HG02642 (cell line): ENCODE measurements around the gene CCR5AS.
"Not testable (repeated sequence)": the region's sequence is repeated elsewhere in the genome, so short reads cannot be mapped to it uniquely, and the experiment has no call there.

Source experiments
- ATAC-seq: cut with Tn5 transposase; IDR thresholded peaks from one replicate; pipeline ENCODE4 v1.9.1; 2021; ENCODE audit warnings: mild to moderate bottlenecking; ENCODE audit not compliant: unreplicated experiment, poor library complexity

Gene CCR5AS

DNA sequence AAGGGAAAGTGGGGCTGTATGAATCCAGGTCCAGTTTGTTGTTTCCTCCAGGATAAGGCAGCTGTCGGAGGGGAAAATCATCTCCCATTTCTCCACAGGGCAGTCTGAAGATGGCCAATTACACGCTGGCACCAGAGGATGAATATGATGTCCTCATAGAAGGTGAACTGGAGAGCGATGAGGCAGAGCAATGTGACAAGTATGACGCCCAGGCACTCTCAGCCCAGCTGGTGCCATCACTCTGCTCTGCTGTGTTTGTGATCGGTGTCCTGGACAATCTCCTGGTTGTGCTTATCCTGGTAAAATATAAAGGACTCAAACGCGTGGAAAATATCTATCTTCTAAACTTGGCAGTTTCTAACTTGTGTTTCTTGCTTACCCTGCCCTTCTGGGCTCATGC is 1.1 kb upstream of the CCR5AS start:
- ATAC-seq, result no peak

DNA sequence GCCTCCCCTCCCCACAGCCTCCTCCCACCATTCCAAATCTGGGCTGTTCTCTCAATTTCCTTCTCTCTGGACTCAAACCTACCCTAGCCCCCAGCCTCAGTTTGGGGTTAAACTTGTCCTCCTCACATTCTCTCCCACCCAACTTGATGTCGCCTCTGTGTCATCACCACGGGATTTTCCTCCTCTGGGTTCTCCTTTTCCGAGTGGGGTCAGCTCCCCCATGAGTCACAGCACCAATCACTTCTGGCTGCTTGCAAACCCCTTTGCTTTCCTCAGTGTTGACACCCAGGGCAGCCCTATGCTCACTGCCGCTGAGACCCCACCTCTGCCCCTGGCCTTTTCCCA is 451 bp downstream of the CCR5AS start:
- ATAC-seq, result no peak

DNA sequence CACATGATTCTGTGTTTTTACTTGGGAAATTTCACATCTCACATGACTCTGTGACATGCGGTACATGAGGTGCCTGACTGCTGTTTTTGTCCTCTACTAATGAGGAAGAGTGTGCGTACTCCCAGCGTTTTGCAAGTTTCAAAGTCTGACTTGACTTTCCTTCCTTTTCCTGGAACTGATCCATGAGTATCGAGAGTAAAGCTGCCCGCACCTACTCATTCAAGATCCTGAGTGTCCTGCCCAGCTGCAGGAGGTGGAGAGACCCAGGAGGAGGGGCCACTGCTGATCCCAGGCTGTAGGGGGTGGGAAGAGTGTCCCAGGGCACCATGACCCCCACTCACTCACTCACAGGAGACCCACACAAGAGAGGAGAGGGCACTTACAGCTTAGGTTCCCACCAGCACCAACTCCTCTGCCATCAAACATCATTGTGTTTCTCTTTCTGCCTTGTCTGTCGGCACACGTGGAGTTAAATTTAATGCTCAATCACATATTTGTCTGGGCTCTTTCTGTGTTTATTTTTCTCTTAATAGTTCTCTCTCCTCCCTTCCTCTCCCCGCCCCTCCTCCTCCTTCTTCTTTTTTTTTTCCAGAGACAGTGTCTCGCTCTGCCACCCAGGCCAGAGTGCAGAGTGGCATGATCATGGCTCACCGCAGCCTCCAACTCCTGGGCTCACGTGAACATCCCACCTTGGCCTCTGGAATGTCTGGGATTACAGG is 1.4 kb downstream of the CCR5AS start:
- ATAC-seq, result no peak

DNA sequence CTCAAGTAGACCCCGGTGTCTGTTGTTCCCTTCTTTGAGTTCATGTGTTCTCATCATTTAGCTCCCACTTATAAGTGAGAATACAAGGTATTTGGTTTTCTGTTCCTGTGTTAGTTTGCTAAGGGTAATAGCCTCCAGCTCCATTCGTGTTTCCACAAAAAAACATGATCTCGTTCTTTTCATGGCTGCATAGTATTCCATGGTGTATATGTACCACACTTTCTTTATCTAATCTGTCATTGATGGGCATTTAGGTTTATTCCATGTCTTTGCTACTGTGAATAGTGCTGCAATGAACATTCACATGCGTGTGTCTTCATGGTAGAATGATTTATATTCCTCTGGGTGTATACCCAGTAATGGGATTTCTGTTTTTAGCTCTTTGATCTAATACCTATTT is 4.0 kb downstream of the CCR5AS start:
- not testable (repeated sequence) for ATAC-seq

DNA sequence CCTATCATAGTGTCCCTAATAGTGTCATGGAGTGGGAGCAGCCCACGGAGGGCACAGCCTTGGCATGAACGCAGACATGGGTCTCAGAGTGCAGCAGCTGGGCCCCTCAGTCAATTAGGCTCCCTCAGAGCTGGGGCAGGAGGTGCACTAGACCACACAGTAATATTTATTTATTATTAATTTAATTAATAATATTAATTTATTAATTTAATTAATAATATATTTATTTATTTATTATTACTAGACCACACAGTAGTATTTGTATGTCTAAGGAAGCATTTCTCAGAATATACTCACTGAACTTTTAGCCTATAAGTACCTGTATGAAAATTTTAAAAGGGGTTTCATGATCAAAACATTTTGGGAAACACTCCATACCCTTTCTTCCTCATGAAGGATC is 5.3 kb downstream of the CCR5AS start:
- ATAC-seq, result no peak

DNA sequence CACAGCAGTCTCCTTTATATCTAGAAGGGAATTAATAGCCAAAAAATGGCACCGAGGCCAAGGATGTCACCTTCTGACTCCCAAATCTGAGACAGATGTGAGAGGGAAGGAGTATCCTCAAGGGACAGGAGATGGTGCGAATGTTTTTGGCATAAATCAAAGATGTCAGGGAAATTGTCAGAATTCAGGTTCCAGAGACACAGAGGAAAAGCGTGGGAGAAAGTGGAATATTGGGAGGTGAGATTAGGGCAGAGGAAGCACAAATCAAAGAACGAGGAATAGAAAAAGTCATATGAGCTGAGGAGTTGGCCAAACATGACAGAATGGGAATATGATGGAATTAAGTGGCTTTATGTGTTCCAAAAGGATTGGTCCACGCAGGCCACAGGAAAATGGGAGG is 6.0 kb downstream of the CCR5AS start:
- no peak for ATAC-seq

DNA sequence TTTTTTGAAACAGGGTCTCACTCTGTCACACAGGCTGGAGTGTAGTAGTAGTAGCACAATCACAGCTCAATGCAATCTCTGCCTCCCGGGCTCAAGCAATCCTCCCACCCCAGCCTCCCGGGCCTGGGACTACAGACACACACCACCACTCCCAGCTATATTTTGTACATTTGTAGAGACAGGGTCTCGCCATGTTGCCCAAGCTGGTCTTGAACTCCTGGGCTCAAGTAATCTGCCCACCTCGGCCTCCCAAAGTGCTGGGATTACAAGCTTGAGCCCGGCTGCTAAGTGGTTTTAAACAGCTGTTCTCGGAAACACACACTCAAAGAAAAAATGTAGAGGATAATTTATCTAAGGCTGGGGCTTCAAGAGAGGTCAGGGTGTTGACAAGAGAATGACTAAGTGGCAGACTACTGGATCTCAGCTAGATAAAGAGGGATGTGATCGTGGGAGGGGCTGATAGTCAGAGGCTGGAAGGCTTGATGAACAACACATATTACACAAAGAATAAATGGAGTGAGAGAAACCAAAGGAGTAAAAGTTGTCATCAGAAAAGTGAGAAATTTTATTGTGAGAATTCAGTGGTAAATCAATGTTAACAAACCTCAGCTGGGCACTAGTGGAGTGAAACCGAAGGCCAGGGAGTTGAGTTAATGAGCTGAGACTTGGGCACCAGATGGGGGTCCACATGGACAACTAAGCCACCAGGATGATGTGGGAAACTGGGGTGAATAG is 6.7 kb downstream of the CCR5AS start:
- ATAC-seq, result no peak

DNA sequence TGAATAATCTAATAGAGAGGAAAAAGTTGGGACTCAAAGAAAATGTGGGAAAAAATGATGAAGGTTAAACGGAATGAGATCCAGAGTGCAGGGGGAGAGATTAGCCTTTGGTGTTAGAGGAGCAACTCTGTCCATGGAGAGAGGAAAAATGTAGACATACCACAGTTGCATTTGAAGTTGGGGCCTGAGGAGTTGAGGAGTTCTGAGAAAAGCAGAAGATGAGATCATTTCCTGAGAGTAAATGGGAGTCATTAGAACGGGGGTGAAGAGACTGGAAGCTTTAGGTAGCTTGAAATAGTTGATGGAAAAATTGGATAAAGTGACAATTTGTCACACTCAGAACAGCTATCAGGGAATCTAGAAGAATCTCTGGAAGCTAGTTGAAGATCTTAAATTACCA is 7.3 kb downstream of the CCR5AS start:
- no peak for ATAC-seq

DNA sequence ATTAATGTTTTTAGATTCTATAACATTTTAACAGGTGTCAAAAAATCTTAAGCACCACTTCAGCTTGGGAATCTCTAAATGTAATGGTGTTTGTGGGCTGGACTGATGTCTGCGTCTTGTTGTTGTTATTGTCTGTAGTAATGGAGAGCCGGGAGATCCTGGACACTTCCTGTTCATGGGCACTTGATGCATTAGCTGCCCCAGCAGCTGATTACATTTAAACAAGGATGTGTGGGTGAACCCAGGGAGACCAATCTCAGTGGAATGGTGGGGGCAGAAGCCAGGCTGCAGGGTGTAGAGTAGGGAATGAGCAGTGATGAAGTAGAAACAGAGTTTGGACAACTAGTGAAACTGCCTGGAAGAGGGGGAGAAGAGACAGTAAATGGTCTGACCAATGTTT is 7.8 kb downstream of the CCR5AS start:
- ATAC-seq, result no peak

DNA sequence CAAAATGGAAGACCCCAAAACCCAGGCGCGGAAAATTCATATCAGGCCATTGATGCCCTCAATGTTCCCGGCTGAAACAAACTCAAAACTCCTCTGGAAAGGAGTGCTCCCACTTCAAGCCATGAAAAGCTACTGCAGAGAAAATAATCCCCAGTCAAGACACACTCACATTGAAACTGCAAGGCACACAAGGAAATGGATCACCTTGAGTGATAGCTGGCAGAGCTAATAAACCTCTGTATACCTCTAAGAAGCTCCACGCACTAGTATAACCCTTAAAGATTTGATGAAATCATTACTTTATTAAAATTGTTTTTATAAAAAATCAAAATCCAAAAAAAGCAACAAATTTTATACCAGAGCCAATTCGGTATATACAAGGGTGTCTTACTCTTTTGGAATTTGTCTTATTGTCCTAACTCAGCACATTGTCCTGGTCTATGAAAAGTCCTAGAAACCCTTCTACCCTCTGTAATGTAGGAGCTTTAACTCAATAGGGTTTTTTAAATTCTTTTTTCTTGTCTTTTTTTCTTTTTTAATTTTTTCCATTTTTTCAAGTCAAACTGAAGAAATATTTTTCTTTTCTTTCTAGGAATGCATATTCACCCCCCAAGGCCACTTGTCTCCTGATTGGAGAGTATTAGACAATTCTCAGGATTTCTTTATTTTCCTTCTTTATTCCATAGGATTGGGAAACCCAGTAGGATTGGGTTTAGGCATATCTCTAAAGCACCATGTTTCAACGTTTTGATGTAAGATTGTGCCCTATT is 8.5 kb downstream of the CCR5AS start:
- ATAC-seq, result no peak

DNA sequence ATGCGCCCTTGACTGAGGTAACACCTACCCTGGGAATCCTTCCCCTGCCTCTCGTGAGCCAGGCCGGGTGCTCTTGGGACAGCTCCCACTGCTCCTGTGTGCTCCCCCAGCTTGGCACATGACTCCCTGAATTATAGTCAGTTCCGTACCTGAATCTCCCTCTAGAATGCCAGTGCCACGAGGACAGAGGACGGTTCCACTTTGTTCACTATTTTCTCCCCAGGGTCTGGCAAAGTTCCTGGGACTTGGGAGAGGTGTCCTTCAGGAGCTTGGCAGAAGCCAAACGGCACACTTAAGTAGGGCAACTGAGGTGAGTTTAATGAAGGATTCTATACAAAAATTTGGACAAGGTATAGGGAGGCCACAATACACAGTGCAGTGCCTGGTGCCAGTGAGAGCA is 9.8 kb downstream of the CCR5AS start:
- no peak for ATAC-seq

DNA sequence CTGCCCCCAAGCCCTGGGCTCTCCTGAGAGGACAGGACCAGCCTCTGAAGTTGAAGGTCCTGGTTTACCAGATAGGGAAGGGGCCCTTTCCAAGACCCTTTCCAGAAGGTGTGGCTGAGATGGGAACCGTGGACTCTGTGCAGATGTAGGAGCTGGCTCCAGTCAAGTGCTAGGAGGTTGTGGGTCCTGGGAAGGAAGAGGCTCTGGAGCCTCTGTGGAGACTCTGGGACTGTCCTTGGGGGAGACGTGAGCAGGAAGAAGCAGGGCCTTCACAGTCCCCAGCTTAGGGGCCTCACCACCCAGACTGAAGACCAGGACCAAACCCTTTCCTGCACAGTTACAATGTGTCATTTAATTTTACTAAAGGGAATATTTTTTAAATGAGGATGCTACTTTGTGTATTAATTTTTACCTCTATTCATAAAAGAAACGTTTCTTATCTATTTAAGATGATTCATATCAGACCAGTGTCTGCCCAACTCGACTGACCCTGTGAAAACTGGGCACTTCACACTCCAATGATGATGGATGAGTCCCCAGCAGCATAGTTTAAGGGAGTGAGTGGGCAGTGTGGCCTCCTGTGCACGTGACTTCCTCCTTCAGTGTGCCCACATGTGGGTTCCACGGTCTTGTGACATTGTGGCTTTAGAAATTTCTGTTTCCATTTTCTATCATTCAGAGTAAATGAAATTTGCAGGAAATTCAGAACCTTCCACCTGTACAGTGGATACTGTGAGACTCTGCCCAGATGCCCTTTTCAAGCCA is 10.9 kb downstream of the CCR5AS start:
- no peak for ATAC-seq

DNA sequence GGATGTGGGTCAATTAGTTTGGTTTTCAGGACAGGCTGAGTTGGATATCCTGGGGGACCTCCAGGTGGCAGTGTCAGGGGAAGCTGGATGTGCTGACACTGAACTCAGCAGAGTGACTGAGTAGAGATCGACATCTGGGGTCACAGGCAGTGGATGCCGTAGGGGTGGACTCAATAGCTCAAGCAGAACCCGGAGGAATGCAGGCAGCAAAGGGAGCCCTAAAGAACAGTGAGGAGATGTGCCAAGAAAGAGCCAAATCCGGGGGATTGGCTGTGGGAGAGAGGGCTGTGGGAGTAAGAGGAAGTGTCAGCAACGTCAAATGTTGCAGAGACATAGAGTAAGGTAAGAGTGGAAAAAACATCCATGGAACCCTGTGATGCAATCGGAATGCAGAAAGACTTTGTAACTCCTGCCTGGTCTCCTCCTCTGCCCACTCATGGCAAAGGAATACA is 11.6 kb downstream of the CCR5AS start:
- no peak for ATAC-seq

DNA sequence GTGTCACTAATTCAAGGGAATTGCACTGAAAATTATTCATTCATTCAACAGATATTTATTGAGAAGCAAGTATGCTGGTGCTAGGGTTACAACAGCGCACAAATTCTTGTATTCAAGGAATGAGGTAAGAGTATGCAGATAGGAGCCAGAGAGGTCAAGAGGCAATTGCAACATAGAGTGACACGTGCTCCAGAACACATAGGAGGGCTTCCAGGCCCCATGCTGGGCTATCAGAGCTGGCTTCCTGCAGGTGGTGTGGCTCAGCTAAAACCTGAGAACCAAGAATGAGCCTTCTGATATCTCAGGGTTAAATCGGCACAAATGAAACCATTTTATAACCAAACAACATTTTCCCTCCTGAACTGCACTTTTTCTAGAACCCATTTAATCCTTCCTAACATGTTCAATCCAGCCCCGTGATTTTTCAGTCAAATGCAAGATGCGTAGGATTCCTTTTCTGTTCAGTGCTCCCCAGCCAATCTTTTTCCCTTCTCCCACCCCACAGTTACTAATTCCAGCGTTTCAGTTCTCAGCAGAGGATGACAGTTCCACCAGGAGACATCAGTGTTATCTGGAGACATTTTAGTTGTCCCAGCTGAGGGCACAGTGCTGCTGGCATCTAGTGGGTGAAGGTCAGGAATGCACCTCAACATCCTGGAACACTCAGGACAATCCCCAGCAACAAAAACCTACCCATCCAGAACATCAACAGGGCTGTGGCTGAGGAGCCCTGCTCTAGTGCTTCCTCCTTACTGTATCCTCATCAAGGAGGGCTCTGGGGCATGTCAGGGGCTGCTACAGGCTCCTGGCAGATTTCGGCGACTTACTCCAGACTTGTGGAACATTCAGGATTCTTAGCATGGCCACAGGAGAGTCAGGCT is 13.1 kb downstream of the CCR5AS start:
- ATAC-seq, result no peak

DNA sequence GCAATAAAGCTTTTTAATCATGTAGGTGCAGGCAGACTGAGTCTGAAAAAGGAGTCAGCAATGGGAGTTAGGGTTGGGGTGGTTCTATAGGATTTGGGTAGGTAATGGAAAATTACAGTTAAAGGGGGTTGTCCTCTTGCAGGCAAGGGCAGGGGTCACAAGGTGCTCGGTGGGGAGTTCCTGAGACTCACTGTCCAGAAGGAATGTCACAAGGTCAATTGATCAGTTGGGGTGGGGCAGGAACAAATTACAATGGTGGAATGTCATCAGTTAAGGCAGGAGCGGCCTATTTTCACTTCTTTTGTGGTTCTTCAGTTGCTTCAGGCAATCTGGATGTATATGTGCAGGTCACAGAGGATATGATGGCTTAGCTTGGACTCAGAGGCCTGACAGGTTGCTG is 13.9 kb downstream of the CCR5AS start:
- ATAC-seq, result no peak

DNA sequence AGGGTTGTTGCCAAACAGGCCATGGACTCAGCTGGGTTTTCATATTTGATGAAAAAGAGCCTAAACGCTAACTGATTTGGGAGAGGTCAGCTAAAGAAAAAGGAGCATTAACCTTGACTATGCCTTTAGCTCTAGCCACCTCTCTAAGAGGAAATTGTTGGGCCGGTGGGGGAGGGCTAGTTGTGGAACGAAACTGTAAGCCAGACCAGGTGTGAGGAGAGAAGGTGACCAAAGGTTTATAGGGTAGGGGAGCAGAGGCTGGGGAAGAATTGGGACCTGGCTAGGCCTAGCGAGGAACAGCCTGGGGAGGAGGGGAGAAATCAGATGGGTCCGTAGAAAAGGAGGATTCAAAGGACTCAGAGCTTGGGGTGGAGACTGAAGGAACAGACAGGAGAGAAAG is 15.3 kb downstream of the CCR5AS start:
- not testable (repeated sequence) for ATAC-seq

DNA sequence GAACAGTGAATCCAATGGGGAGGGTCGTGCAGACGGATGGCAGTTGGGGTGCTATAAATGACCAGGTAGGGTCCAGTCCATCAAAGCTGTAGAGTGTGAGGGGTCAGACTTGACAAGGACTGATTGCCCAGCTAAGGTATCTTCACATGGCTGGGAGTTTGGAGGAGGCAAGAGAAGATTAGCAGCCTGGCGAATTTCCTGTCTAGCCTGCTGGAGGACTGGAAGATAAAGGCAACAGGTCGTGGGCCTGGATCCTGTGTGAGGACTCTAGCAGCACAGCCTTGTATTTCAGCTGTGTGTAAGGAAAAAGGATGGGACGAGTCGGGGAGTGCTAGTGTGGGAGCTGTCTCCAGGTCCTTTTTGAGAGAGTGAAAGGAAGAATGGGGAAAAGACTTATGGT is 17.6 kb downstream of the CCR5AS start:
- ATAC-seq, result no peak

DNA sequence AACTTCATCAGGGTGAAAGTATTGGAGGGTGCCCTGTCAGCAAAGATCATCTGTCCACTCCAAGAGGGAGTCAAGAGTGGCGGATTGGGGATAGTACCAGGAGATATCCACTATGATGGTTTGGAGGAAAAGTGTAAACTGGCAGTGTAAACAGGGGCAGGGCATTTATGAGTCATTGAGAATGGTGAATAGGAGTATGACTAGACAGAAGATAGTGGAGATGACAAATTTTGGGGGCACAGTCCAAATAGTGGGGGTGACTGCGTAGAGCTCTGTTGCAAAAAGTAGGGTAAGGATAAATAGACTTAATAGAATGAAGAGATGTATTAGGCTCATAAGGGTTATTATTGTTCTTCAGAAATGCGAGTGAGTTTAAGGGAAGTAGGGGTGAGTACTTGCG is 18.0 kb downstream of the CCR5AS start:
- not testable (repeated sequence) for ATAC-seq

DNA sequence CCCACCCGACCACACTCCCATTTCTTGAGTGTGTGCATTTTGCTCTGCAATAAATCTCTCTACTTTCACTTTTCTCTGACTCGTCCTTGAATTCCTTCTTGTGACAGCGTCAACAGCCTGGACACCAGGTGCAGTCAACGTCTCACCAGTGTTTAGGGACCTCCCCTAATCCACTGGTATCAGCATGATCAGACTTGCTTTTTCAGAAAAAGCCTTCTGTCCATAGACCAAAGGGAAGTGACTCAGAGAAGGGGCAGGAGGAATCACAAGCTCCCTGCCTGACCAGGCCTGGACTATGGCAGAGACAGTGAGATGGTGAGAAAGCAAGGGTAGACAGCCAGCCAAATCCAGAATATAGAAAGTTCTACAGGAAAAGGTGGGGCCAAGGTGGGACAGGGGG is 20.7 kb downstream of the CCR5AS start:
- no peak for ATAC-seq

DNA sequence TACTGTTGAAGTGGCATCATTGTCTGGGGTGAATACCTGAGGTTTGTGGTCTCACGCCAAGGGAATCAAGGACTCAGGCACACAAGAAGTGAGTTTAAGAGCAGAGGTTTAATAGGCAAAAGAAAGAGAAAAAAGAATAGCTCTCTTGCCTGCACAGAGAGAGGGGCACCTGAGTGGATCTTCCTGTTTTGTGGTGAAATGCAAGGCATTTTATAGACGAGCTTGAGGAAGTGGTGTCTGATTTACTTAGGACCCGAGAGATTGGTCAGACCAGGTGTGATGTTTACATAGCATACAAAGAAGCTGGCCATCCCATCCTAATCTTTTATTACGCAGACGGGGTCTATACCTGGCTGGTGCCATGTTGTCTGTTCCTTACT is 22.9 kb downstream of the CCR5AS start:
- no peak for ATAC-seq
